Smooth muscle cell (in vitro differentiated cells): ENCODE data around the gene MCU. TPM values are rescaled to one million over a fixed set of nuclear protein-coding genes. Genes with fewer than 3 reads are reported as not detected.
A peak's percentile ranks its signal among the peaks of the same experiment; 100 is the strongest.

ENCODE experiments used
- DNase-seq: peaks from one replicate; lab custom pipeline; 2025; ENCODE audit not compliant: unreplicated experiment; lab: John Stamatoyannopoulos, UW
- H2AFZ ChIP-seq: fragments of 200-600 bp; sonication (generic); 2 replicates; pipeline ENCODE4 v1.6.0; 2016; ENCODE audit warnings: antibody characterized with exemption, low read depth, mild to moderate bottlenecking
- H3F3A ChIP-seq: fragments of 200-600 bp; sonication (generic); 2 replicates; pipeline ENCODE4 v1.6.0; 2017; ENCODE audit warnings: antibody characterized with exemption, low read depth
- H3K27ac ChIP-seq: fragments of 200-600 bp; sonication (generic); 2 replicates; pipeline ENCODE4 v1.5.1; 2016; ENCODE audit warnings: low read depth, mild to moderate bottlenecking
- H3K27me3 ChIP-seq: fragments of 200-600 bp; sonication (generic); 2 replicates; pipeline ENCODE4 v1.6.1; 2016; ENCODE audit warnings: low read depth, mild to moderate bottlenecking
- H3K36me3 ChIP-seq: fragments of 200-600 bp; sonication (generic); 2 replicates; pipeline ENCODE4 v1.5.1; 2016; ENCODE audit warnings: low read depth
- H3K4me1 ChIP-seq: fragments of 200-600 bp; sonication (generic); 2 replicates; pipeline ENCODE4 v1.5.1; 2016; ENCODE audit warnings: low read depth
- H3K4me2 ChIP-seq: fragments of 200-600 bp; sonication (generic); 2 replicates; pipeline ENCODE4 v1.6.0; 2016; ENCODE audit warnings: mild to moderate bottlenecking
- H3K4me3 ChIP-seq: fragments of 200-600 bp; sonication (generic); 2 replicates; pipeline ENCODE4 v1.5.1; 2016; ENCODE audit warnings: mild to moderate bottlenecking
- H3K79me2 ChIP-seq: fragments of 200-600 bp; sonication (generic); 2 replicates; pipeline ENCODE4 v1.6.0; 2016; ENCODE audit warnings: low read depth, mild to moderate bottlenecking
- H3K9ac ChIP-seq: fragments of 200-600 bp; sonication (generic); 2 replicates; pipeline ENCODE4 v1.6.0; 2016; ENCODE audit warnings: low read depth
- H3K9me3 ChIP-seq: fragments of 200-600 bp; sonication (generic); replicated peaks from 2 replicates; pipeline ENCODE4 v1.5.1; 2016; ENCODE audit warnings: low read depth
- H4K20me1 ChIP-seq: fragments of 200-600 bp; sonication (generic); 2 replicates; pipeline ENCODE4 v1.6.0; 2016; ENCODE audit warnings: low read depth
- CTCF ChIP-seq: fragments of 200-600 bp; sonication (generic); IDR thresholded peaks from 2 replicates; pipeline ENCODE4 v1.5.1; 2017; ENCODE audit warnings: borderline replicate concordance, mild to moderate bottlenecking, antibody characterized with exemption; ENCODE audit not compliant: insufficient read depth, poor library complexity, severe bottlenecking
- WGBS: methylation state at CpG from one replicate; pipeline ENCODE4 v1.1.7; 2016; ENCODE audit warnings: low lambda C conversion rate; 5-methylcytosine and 5-hydroxymethylcytosine counted together
- polyA plus RNA-seq: library from polyadenylated mRNA; unstranded; fragments of >200 nt; fragmentation: Nextera tagmentation; extraction: Ambion mirVana; gene quantifications from 2 replicates; pipeline ENCODE4 v1.2.1, GENCODE V29; 2016
- total RNA-seq: library from RNA; depleted of rRNA; stranded (reverse); fragments of >200 nt; gene quantifications from 2 replicates; pipeline ENCODE4 v1.2.3, GENCODE V29; 2014

MCU gene
- total and polyA plus RNA-seq, 2 experiments from 2014 or later = 15.4 to 30.4 TPM

GRCh38 chr10:72709041-72709440 is 17.1 kb downstream of the MCU start:
- Histone ChIP-seq H3K27ac (no peak overlapping the region), H3K27me3 (no peaks in the 10 kb centered on the region), H2AFZ (no peak overlapping the region), H3F3A (peaks cover 3% of the 10 kb centered on the region), H3K9me3 (no peaks in the 10 kb centered on the region), H3K9ac (no peak overlapping the region), H3K4me2 (no peak overlapping the region), H3K4me3 (no peak overlapping the region), H3K79me2 (peaks cover 35% of the 10 kb centered on the region), H3K4me1 (peaks cover 12% of the 10 kb centered on the region), H4K20me1 (no peaks in the 10 kb centered on the region), H3K36me3 (no peaks in the 10 kb centered on the region)
- WGBS = 44% methylated on average over 1 of the region's 1 CpG
- TF ChIP-seq CTCF = no peak
- DNase-seq = no peak

GRCh38 chr10:72712136-72712535 is 20.2 kb downstream of the MCU start:
- H3K27ac ChIP-seq = peak overlapping the region; percentile 71
- H2AFZ ChIP-seq = peak overlapping the region; percentile 26
- peaks cover 3% of the 10 kb centered on the region for H3F3A ChIP-seq
- H3K36me3 ChIP-seq = no peaks in the 10 kb centered on the region
- H3K27me3 ChIP-seq = no peaks in the 10 kb centered on the region
- H3K4me3 ChIP-seq = no peak overlapping the region
- H3K4me1 ChIP-seq = peaks cover 12% of the 10 kb centered on the region
- H3K9ac ChIP-seq = no peak overlapping the region
- H3K9me3 ChIP-seq = no peaks in the 10 kb centered on the region
- H4K20me1 ChIP-seq = no peaks in the 10 kb centered on the region
- peaks cover 28% of the 10 kb centered on the region for H3K79me2 ChIP-seq
- 5% methylated on average over 2 of the region's 2 CpGs for WGBS
- TF ChIP-seq CTCF = no peak
- peak overlapping the region; percentile 75 for H3K4me2 ChIP-seq
- no peak for DNase-seq

GRCh38 chr10:72719941-72720592 is 28.1 kb downstream of the MCU start:
- no peak overlapping the region for H3K4me3 ChIP-seq
- WGBS = 59% methylated on average over 2 of the region's 2 CpGs
- H3K9me3 ChIP-seq = no peaks in the 10 kb centered on the region
- no peak for DNase-seq
- no peak overlapping the region for H2AFZ ChIP-seq
- peaks cover 15% of the 10 kb centered on the region for H3K4me1 ChIP-seq
- H3K9ac ChIP-seq = no peak overlapping the region
- TF ChIP-seq CTCF = no peak
- no peaks in the 10 kb centered on the region for H3K27me3 ChIP-seq
- no peak overlapping the region for H3K4me2 ChIP-seq
- no peak overlapping the region for H3K27ac ChIP-seq
- no peaks in the 10 kb centered on the region for H4K20me1 ChIP-seq
- H3F3A ChIP-seq = no peaks in the 10 kb centered on the region
- H3K79me2 ChIP-seq = peaks cover 9% of the 10 kb centered on the region
- H3K36me3 ChIP-seq = no peaks in the 10 kb centered on the region
